Keratinocyte (primary cell): ENCODE results near the gene NCK1.

Experiments
- CTCF ChIP-seq, 3 experiments: IDR thresholded peaks in 1 of 3; conservative IDR thresholded peaks in 1 of 3; optimal IDR thresholded peaks in 1 of 3; 2 replicates in 2 of 3; 3 replicates in 1 of 3; pipeline versions ENCODE3 to v1.5.1; 2011; ENCODE audit warnings: low read length in 3 of 3, mild to moderate bottlenecking in 3 of 3, moderate library complexity in 2 of 3, control low read depth in 1 of 3, inconsistent platforms in 1 of 3; ENCODE audit not compliant: insufficient read depth in 2 of 3; ENCODE audit errors: extremely low read depth in 1 of 3
- EZH2 ChIP-seq: IDR thresholded peaks from one replicate; pipeline ENCODE4 v1.6.1; 2012; ENCODE audit warnings: inconsistent platforms, mild to moderate bottlenecking, low read length, moderate library complexity

- TF ChIP-seq CTCF (optimal IDR thresholded peaks at IDR 0.05 in 1 of 3, IDR thresholded peaks at IDR 0.05 in 1 of 3, conservative IDR thresholded peaks at IDR 0.05 in 1 of 3; ENCODE audit: extremely low read depth in 1 of 3, insufficient read depth in 2 of 3, low read length in 3 of 3) = no peak
- TF ChIP-seq EZH2 = no peak
Measured at GRCh38 chr3:136831461-136831860, 30.5 kb upstream of the NCK1 start.
